ENCODE results near the gene ANAPC5. TPM values are rescaled to one million over a fixed set of nuclear protein-coding genes. Genes with fewer than 3 reads are reported as not detected.
A peak's percentile ranks its signal among the peaks of the same experiment; 100 is the strongest.
"Not testable (repeated sequence)": the region's sequence is repeated elsewhere in the genome, so short reads cannot be mapped to it uniquely, and the experiment has no call there.

The ANAPC5 gene
- total RNA-seq, 1 donor from 2014 or later: 113 TPM

DNA sequence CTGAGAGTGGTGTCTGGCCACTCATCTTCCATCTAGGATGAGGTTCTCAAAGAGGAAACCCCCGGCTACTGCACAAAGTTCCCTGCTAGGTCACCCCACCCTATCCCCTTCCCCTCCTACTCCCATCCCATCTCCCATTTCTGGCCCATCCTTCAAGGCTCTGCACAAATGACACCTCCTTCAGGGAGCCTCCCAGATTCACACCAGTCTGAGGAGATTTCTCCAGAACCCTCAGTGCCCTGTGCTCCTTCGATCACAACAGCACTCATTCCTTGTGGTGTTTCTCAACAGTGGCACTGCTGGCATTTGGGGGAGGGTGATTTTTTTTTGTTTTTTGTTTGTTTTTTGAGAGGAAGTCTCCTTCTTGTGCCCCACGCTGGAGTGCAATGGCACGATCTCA lies 58.6 kb downstream of the ANAPC5 start:
- ATAC-seq (no peak), DNase-seq (ENCODE audit: low spot score) (no peak)
- intact Hi-C loops (cut with DNase I): no loop called here

DNA sequence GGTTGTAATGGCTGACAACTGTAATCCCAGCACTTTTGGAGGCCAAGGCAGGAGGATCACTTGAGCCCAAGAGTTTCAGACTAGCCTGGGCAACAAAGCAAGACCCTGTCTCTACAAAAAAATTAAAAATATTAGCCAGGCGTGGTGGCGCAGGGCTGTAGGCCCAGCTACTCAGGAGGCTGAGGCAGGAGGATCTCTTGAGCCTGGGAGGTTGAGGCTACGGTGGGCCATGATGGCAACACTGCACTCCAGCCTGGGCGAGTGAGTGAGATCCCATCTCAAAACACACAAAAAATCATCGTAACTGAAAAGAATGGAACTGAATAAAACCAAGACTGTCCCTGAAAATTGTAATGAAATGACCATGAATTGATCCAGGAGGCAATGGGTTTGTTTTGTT lies 61.8 kb downstream of the ANAPC5 start:
- no peak for ATAC-seq
- DNase-seq (ENCODE audit: low spot score): no peak
- intact Hi-C loops (cut with DNase I): no loop called here

DNA sequence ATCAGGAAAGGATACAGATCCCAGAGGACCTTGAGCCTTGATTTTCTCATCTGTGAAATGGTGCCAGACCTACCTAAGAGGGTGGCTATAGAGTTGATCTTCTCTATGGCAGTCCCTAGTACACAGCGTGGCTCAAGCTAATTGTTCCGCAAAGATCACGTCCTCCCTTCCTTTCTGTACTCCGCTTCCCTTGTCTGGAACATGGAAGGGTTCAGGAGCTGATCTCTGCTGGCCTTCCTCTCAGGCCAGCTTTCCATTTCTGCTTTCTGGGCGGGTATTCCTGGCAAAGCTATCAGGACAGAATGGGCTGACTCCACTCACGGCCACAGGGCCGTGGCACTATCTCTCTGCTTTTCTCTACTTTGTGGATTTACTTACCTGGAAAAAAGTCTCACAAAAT lies 62.2 kb downstream of the ANAPC5 start:
- no peak for DNase-seq (ENCODE audit: low spot score)
- ATAC-seq: no peak
- intact Hi-C loops (cut with DNase I): no loop called here

DNA sequence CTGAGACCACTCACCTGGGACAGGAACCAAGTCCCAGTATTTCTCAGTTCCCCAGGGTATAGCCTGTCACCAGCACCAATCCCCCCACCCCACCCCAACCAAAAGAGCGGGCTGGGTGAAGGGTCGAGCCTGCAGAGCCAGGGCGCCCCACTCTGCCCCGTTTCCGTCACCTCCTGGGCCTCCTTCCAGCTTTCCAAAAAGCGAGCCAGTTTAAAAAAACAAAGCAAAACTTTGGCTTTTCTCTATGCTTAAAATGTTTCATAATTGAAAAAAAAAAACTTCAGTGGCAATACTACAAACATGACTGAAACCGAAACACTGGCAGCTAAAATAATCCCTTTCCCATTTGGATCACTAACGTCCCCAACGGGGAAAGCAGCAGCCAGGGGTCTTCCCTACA lies 63.2 kb downstream of the ANAPC5 start:
- DNase-seq (ENCODE audit: low spot score) (peak; percentile 80), ATAC-seq (peak; percentile 90)
- intact Hi-C loops (cut with DNase I): no loop called here

DNA sequence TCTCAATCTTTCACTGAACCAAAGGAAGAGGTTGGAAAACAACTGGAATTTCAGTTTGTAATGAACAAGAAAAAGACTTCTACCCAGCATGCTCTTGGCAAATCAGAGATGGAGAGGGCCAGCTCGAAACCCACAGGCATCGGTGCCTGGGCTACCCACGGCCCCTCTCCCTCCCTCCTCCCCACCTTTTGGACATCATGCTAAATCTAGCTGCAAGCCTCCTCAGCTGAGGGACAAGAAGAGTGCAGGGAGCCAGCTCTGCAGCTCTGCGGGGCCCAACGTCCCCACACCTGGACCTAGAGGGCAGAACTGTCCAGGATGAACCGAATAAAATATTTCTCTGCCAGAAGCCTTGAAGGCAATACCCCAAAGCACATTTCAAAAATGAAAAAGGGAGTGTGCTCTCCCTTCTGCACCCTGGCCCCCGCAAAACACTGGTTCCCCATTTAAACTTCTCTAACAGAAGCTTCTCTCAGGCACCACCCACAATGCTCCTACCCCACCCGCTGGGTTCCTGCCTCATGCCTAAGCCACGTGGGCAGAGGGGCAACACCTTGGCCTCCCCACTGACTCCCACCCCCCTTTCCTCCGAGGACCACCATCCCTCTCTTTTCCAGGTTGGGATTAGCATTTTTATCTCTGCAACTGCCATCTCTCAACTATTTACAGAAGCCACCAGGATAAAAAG lies 63.9 kb downstream of the ANAPC5 start:
- intact Hi-C loops (cut with DNase I): no loop called here
- DNase-seq (ENCODE audit: low spot score) (no peak), ATAC-seq (peak; percentile 14)

DNA sequence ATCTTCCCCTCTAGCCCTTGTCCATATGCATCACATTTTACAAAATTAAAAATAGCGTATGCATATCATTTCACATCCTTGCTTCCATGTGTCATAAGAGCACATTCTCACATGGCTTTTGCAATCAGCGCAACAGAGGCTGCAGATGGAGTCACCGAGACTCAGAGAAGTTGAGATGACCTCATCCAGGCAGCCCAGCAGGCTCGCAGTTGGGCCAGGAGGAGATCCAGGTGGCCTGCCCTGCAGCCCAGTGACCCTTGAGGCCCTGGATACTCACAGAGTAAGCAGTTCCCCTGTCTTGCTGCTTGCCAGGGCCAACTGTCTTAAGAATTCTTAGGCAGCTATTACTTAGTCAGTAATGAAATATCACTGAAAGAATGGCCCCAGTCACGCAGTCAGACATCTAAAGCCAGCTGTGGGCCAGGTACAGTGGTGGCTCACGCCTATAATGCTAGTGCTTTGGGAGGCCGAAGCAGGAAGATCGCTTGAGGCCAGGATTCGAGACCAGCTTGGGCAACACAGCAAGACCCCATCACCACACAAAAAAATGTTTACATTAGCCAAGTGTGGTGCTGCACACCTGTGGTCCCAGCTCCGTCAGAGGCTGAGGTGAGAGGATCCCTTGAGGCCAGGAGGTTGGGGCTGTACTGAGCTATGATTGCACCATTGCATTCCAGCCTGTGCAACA lies 64.8 kb downstream of the ANAPC5 start:
- ATAC-seq (no peak), DNase-seq (ENCODE audit: low spot score) (no peak)
- intact Hi-C loops (cut with DNase I): no loop called here

DNA sequence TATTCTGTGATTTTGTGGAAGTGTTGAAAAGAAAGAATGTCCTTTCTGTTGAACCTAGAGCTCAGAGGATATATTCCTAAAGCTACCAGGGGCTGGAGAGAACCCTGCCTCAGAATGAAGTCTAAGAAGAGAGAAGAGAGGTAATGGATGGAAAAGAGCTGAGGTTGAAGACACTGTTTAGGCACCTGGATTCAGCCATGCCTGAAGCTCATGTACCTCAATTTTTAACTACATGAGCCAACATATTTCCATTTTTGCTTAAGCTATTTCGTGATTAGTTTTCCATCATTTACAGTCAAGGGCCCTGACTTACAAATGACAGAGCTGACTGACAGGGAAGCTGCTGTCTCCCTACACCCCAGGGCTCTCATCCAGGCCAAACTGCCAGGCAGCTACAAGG lies 66.4 kb downstream of the ANAPC5 start:
- no peak for ATAC-seq
- intact Hi-C loops (cut with DNase I): no loop called here
- no peak for DNase-seq (ENCODE audit: low spot score)

DNA sequence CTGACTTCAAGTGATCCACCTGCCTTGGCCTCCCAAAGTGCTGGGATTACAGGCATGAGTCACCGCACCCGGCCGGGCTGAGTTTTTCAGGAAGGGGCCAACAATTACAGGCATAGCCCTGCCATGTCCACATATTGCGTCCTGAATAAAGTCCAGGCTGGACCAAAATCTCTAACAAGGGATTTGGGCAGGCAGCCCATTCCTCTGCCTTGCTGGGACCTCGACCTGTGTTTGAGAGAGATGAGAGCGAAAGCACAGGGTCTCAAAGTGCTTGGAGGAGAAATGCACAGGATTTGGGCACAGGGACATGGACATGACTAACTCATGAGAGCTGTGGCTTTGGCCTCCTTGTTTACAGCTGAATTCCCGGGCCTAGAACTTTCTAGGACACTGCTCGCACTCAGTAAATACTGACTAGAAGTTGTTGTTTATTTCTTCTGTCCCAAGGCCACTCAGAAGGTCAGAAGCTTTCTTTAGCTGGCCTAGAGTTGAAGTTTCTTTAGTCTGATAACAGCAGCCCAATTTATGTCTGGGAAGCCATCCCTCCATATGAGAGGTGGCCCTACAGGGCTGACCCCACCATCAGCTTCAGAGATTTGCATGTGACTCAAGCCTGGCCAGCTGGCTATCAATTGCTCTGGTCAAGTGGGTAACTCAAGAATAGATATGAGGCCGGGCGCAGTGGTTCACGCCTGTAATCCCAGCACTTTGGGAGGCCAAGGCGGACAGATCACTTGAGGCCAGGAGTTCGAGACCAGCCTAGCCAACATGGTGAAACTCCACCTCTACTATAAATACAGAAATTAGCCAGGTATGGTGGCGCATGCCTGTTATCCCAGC lies 67.4 kb downstream of the ANAPC5 start:
- ATAC-seq: peak; percentile 23
- DNase-seq (ENCODE audit: low spot score): no peak

DNA sequence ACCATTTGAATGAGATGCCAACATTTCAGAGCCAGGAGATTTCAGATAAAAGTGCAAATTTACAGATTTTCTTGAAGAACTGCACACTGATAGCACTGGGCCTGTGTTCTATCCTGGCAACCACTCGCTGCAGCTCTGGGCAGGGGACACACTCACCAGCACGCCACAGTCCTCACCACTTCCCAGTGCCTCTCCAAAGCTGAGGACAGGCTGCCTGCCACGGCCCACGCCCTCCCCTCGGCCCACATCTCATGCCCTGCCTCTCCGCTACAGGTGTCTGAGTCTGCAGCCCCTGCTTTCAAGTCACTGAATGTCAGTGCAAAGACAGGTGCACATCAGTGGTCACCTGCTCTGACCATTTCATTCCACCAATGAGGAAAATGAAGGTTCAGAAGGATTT lies 68.4 kb downstream of the ANAPC5 start:
- ATAC-seq (no peak), DNase-seq (ENCODE audit: low spot score) (no peak)
- intact Hi-C loops (cut with DNase I): no loop called here

More for the DNA sequence above, 67.4 kb downstream of the ANAPC5 start:
- intact Hi-C loops (cut with DNase I): no loop called here

DNA sequence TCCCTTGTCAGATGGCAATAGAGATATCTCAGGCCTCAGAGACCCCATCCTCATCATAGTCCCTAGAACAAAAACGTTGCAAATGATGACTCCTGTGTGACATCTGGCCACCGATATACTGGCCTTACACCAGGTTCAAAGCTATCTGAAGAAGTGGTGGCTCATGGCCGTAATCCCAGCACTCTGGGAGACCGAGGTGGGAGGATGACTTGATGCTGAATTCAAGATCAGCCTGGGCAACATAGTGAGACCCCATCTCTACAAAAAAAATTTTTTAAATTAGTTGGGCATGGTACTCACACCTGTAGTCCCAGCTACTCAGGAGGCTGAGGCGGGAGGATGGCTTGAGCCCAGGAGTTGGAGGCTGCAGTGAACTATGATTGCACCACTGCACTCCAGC lies 68.8 kb downstream of the ANAPC5 start:
- intact Hi-C loops (cut with DNase I): no loop called here
- no peak for DNase-seq (ENCODE audit: low spot score)
- ATAC-seq: no peak

DNA sequence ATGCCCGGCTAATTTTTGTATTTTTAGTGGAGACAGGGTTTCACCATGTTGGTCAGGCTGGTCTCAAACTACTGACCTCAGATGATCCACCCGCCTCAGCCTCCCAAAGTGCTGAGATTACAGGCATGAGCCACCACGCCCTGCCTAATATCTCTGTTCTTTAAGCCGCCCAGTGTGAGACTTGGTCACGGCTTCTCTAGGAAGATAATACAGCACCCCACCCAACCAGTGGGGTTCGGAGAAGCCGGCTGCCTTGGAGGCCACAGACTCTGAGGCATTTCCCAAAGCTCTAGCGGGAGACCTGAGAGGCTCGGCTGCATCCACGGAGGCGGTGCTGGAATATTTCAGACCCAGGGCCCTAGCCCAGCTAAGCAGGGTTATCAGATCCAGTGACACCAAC lies 69.3 kb downstream of the ANAPC5 start:
- ATAC-seq; intact Hi-C loops (cut with DNase I): not testable (repeated sequence)

DNA sequence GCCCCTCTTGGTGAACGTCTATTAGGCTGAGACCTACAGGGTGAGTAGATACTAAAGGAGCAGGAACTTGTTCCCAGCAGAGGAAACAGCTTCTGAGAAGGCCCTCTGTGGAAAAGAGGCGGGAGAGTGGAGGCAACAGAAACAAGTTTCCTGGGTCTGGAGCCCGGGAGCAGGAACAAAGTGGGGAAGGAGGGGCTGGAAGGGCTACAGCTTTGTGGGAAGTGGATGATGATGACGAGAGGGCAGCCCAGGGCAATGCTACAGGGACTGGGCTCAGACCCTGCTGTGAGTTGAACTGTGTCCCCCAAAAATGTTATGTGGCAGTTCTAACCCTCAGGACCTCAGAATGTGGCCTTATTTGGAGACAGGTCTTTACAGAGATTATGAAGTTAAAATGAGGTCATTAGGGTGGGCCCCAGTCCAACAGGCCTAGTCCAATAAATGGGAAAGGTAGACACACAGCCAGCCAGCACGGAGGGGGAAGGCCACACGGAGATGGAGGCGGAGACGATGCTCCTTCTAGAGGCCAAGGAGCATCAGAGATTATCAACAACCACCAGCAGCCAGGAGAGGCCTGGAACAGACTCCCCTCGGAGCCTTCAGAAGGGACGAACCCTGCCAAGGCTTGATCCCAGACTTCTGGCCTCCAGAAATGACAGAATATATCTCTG lies 70.0 kb downstream of the ANAPC5 start:
- ATAC-seq (no peak), DNase-seq (ENCODE audit: low spot score) (no peak)
- intact Hi-C loops (cut with DNase I): no loop called here

More for the DNA sequence above, 69.3 kb downstream of the ANAPC5 start:
- DNase-seq (ENCODE audit: low spot score): not testable (repeated sequence)

DNA sequence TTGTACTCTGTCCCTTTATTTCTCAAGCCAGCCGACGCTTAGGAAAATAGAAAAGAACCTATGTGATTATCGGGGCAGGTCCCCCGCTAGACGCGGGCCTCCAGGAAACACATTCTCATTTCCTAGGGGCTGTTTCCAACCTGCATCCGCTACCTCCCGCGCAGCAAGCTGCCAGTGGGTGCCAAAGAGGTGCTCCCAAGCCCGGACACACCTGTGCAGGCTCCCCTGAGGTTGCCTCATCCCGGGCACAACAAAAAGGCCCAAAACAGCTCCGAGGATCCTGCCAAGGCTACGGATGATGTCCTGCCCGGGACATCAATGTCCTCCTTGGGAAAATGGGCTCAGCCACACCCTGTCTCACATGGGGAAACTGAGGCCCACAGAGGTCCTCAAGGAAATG lies 71.1 kb downstream of the ANAPC5 start:
- intact Hi-C loops (cut with DNase I); DNase-seq (ENCODE audit: low spot score); ATAC-seq: not testable (repeated sequence)

DNA sequence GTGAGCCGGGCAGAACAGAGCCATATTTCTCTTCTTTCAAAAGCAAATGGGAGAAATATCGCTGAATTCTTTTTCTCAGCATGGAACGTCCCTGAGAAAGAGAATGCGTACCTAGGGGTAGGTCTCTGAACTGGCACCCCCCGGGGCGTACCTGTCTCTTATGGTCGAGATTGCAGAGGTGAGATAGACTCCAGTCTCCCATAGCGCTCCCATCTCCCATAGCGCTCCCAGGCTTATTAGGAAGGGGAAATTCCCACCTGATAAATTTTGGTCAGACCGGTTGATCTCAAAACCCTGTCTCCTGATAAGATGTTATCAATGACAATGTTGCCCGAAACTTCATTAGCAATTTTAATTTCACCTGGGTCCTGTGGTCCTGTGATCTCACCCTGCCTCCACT lies 71.7 kb downstream of the ANAPC5 start:
- intact Hi-C loops (cut with DNase I); ATAC-seq; DNase-seq (ENCODE audit: low spot score): not testable (repeated sequence)

DNA sequence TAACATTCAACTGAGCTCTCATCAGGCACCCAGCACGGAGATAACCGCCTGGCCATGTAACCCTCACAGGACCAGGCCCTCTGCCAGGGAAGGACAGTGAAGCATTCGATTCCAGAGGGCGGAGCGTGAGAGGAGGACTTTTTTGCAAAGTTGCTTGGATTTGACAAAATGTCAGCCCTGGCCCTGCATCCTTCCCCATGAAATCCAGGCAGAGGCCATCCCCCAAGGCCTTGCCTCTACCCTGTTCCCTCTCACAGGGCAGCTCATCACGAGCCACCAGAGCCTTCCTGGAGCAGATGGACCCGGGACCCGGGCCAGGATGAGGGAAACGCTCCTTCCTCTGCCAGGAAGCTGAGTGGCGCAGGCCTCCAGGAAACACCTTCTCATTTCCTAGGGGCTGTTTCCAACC lies 72.7 kb downstream of the ANAPC5 start:
- DNase-seq (ENCODE audit: low spot score): peak; percentile 68

DNA sequence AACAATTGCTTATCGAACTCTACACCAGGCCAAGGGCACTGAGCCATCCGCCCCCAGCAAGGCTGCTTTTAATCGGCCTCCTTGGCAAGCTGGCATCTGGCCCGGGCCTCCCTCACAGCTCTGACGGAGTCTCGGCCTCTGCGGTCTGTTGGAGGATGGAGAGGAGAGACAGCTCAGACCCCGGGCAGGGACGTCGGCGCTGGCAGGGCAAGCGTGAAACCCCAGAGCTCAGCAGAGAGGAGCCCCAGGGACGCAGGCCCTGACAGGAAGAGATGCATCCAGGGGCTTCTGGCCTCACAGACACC lies 73.2 kb downstream of the ANAPC5 start:
- DNase-seq (ENCODE audit: low spot score): no peak
- peak; percentile 60 for ATAC-seq
- intact Hi-C loops (cut with DNase I): no loop called here

More for the DNA sequence above, 72.7 kb downstream of the ANAPC5 start:
- intact Hi-C loops (cut with DNase I): no loop called here
- ATAC-seq: peak; percentile 73

DNA sequence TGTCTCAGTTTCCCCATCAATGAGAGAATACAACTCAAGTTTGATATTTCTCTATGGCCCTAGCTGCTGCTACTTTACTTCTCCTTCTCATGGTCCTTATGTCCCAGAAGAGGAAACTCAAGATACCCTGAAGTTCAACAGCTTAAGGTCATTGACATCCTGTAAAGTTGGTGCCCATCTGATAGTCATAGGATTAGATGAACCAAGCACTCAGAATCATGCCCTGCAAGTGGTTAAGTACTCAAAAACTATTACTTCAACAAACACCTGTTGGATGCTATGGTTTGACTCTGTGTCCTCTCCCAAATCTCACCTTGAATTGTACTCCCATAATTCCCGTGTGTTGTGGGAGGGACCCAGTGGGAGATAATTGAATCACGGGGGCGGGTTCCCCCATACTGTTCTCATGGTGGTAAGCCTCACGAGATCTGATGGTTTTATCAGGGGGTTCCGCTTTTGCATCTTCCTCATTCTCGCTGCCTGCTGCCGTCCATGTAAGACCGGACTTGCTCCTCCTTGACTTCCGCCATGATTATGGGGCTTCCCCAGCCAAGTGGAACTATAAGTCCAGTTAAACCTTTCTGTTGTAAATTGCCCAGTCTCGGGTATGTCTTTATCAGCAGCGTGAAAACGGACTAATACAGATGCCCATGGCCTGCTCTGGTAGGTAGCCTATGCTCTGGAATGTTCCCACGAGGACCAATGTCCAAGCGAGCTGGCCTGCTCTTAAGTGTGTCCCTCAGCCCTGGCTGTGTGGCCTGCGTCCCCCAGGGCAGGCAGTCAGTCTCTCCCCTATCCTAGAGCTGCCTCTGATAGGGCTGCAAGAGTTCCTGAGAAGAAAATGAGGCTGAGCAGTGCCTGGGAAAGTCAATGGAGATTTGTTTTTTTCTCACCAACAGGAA lies 73.8 kb downstream of the ANAPC5 start:
- ATAC-seq: peak; percentile 16
- intact Hi-C loops (cut with DNase I): no loop called here
- no peak for DNase-seq (ENCODE audit: low spot score)

DNA sequence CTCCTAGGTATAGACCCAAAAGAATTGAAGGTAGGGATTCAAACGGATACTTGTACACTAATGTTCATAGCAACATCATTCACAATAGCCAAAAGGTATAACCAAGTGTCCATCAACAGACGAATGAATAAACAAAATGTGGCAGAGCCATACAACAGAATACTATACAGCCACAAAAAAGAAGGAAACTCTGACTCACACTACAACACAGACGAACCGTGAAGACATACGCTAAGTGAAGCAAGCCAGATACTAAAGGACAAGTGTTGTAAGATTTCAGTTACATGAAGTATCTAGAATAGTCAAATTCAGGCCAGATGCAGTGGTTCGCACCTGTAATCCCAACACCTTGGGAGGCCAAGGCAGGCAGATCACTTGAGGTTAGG lies 74.8 kb downstream of the ANAPC5 start:
- DNase-seq (ENCODE audit: low spot score) (no peak), ATAC-seq (no peak)
- intact Hi-C loops (cut with DNase I): no loop called here

Measured in sciatic nerve (tissue), 2 donors.